ENCODE measurements around the gene LRP2.

LRP2 gene

GRCh38 chr2:169222665-169223064 lies 139.7 kb downstream of the LRP2 start:
- no peak for TF ChIP-seq CTCF (IDR thresholded peaks at IDR 0.05)
- no peak overlapping the region for H3K4me3 ChIP-seq
- DNase-seq (ENCODE audit: low spot score) = no peak
- no peak overlapping the region for H3K27ac ChIP-seq

GRCh38 chr2:169221745-169222369 lies 140.5 kb downstream of the LRP2 start:
- no peak overlapping the region for H3K27ac ChIP-seq
- H3K4me3 ChIP-seq = no peak overlapping the region
- peak; percentile 11 for TF ChIP-seq CTCF (IDR thresholded peaks at IDR 0.05)
- no peak for DNase-seq (ENCODE audit: low spot score)

GRCh38 chr2:169210917-169211316 lies 151.4 kb downstream of the LRP2 start:
- DNase-seq (ENCODE audit: low spot score) = no peak
- TF ChIP-seq CTCF (IDR thresholded peaks at IDR 0.05) = no peak
- H3K27ac ChIP-seq = no peak overlapping the region
- no peak overlapping the region for H3K4me3 ChIP-seq

GRCh38 chr2:169208026-169208425 lies 154.3 kb downstream of the LRP2 start:
- no peak for TF ChIP-seq CTCF (IDR thresholded peaks at IDR 0.05)
- Histone ChIP-seq H3K4me3 (no peak overlapping the region), H3K27ac (no peak overlapping the region)
- DNase-seq (ENCODE audit: low spot score) = no peak

GRCh38 chr2:169205176-169205575 lies 157.2 kb downstream of the LRP2 start:
- no peak for DNase-seq (ENCODE audit: low spot score)
- TF ChIP-seq CTCF (IDR thresholded peaks at IDR 0.05) = no peak
- Histone ChIP-seq H3K4me3 (no peak overlapping the region), H3K27ac (no peak overlapping the region)

- no peak for DNase-seq (ENCODE audit: low spot score)
- Histone ChIP-seq H3K27ac (no peak overlapping the region), H3K4me3 (no peak overlapping the region)
- no peak for TF ChIP-seq CTCF (IDR thresholded peaks at IDR 0.05)
Measured at GRCh38 chr2:169203952-169204351, 158.4 kb downstream of the LRP2 start.

- H3K4me3 ChIP-seq = no peak overlapping the region
- H3K27ac ChIP-seq = no peak overlapping the region
- TF ChIP-seq CTCF (IDR thresholded peaks at IDR 0.05) = no peak
- no peak for DNase-seq (ENCODE audit: low spot score)
Measured at GRCh38 chr2:169200756-169201155, 161.6 kb downstream of the LRP2 start.

Measured in coronary artery (tissue), 2 donors.